ENCODE measurements around the gene SELPLG. TPM values are rescaled to one million over a fixed set of nuclear protein-coding genes. Genes with fewer than 3 reads are reported as not detected.
A peak's percentile ranks its signal among the peaks of the same experiment; 100 is the strongest.
"Not testable (repeated sequence)": the region's sequence is repeated elsewhere in the genome, so short reads cannot be mapped to it uniquely, and the experiment has no call there.

The SELPLG gene
- total RNA-seq, 2 donors from 2014 or later, result 2.5 to 4.4 TPM

- TF ChIP-seq, protein P1, sequence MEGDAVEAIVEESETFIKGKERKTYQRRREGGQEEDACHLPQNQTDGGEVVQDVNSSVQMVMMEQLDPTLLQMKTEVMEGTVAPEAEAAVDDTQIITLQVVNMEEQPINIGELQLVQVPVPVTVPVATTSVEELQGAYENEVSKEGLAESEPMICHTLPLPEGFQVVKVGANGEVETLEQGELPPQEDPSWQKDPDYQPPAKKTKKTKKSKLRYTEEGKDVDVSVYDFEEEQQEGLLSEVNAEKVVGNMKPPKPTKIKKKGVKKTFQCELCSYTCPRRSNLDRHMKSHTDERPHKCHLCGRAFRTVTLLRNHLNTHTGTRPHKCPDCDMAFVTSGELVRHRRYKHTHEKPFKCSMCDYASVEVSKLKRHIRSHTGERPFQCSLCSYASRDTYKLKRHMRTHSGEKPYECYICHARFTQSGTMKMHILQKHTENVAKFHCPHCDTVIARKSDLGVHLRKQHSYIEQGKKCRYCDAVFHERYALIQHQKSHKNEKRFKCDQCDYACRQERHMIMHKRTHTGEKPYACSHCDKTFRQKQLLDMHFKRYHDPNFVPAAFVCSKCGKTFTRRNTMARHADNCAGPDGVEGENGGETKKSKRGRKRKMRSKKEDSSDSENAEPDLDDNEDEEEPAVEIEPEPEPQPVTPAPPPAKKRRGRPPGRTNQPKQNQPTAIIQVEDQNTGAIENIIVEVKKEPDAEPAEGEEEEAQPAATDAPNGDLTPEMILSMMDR (IDR thresholded peaks at IDR 0.05), result no peak
- Histone ChIP-seq H3K4me3 (no peak overlapping the region), H3K36me3 (no peaks in the 10 kb centered on the region), H3K27ac (no peak overlapping the region), H3K9ac (ENCODE audit: low read depth in 2 of 2, low read length in 2 of 2) (no peak overlapping the region), H3K9me3 (no peaks in the 10 kb centered on the region), H3K27me3 (no peaks in the 10 kb centered on the region), H3K4me1 (peaks cover 7% of the 10 kb centered on the region)
- intact Hi-C loops (cut with DNase I), result loop anchor here (2.0 kb wide), 1 partner anchor 57 kb away; the partner anchor contains the start of gene ISCU
- no peak for DNase-seq
Observed at GRCh38 chr12:108619369-108620160, 14.1 kb downstream of the SELPLG start.

DNA sequence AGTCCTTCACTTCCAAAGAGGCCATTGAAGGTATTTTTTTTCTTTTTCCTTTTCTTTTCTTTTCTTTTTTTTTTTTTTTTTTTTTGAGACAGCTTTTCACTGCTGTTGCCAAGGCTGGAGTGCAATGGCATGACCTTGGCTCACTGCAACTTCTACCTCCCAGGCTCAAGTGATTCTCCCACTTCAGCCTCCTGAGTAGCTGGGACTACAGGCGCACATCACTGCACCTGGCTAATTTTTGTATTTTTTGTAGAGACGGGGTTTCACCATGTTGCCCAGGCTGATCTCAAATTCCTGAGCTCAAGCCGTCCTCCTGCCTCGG, 14.8 kb downstream of the SELPLG start:
- not testable (repeated sequence) for H3K27ac ChIP-seq; H3K9me3 ChIP-seq; H3K36me3 ChIP-seq; H3K4me3 ChIP-seq; H3K27me3 ChIP-seq; DNase-seq; H3K9ac ChIP-seq (ENCODE audit: low read depth in 2 of 2, low read length in 2 of 2); H3K4me1 ChIP-seq
- intact Hi-C loops (cut with DNase I), result loop anchor here (2.0 kb wide), 1 partner anchor 56 kb away; the partner anchor contains the start of gene ISCU

- Histone ChIP-seq H3K9ac (ENCODE audit: low read depth in 2 of 2, low read length in 2 of 2) (no peak overlapping the region), H3K27me3 (no peaks in the 10 kb centered on the region), H3K36me3 (no peaks in the 10 kb centered on the region), H3K27ac (peak overlapping the region; percentile 6), H3K4me1 (peaks cover 7% of the 10 kb centered on the region), H3K9me3 (no peaks in the 10 kb centered on the region), H3K4me3 (no peak overlapping the region)
- DNase-seq, result peak; percentile 81
- intact Hi-C loops (cut with DNase I), result loop anchor here (2.0 kb wide), 1 partner anchor 56 kb away; the partner anchor contains the start of gene ISCU
- TF ChIP-seq, protein P1 (IDR thresholded peaks at IDR 0.05), result peak; percentile 99
Observed at GRCh38 chr12:108618079-108618952, 15.4 kb downstream of the SELPLG start.

DNA sequence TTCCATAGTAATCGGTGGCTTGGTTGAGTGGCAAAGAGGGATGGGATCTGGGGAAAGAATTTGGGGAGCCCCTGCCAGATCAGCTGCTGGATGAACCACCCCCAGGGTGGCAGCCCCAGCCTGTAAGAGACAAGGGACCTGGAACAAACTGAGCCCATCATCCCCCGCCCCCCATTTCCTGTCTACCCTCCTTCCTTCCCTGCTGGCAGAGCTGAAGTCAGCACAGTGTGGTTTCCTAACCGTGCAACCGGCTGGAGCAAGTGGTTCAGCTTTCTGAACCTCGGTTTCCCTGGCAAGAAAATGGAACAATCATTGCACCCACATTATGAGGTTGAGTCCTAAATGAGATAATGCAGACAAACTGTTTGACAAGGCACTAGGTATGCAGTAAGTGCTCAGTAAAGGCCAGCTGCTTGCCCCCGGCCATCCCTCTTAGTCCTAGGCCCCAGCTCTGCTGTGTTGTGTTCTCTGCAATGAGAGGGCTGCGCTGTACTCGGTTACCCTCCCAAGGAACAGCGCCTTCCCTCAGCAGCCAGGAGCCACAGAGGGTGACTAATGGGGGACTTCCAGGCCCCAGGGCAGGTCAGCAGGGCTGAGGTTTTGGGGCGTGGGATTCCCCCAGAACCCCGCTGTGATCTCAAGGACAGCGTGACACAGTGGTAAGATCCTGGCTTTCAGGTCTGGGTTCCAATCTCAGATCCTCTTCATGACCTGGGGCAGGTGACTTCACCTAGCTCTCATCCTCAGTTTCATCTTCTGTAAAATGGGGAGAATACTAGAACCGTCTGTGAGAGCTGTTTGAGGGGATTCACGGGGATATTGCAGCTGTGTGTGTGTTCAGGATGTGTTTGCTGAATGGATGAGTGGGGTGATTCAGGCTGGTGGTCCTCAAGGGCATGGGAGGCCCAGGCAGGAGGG, 16.5 kb downstream of the SELPLG start:
- Histone ChIP-seq H3K9ac (ENCODE audit: low read depth in 2 of 2, low read length in 2 of 2) (no peak overlapping the region), H3K27me3 (no peaks in the 10 kb centered on the region), H3K4me1 (peaks cover 7% of the 10 kb centered on the region), H3K27ac (peak overlapping the region; percentile 6), H3K36me3 (no peaks in the 10 kb centered on the region), H3K9me3 (no peaks in the 10 kb centered on the region), H3K4me3 (no peak overlapping the region)
- TF ChIP-seq, protein P1 (IDR thresholded peaks at IDR 0.05), result no peak
- no peak for DNase-seq
- intact Hi-C loops (cut with DNase I), result no loop called here

DNA sequence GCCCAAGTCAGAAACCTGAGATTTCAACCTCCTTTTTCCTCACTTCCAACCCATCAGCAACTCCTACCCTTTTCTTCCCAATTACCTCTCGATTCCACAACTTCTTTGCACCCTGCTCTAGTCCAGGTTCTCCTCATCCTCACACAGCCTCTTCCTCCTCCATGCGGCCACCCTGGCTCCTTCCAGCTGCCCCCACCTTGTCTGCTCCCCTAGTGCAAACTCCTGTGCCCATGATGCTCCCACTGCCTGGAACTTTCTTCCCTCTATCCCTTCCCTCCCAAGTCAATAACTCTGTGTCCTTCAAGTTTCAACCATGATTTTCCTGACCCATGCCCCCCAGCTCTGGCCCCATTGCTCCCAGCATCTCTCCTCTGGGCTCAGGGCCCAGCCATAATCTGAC, 17.3 kb downstream of the SELPLG start:
- TF ChIP-seq, protein P1 (IDR thresholded peaks at IDR 0.05), result no peak
- Histone ChIP-seq H3K4me1 (peaks cover 7% of the 10 kb centered on the region), H3K4me3 (no peak overlapping the region), H3K9ac (ENCODE audit: low read depth in 2 of 2, low read length in 2 of 2) (no peak overlapping the region), H3K27me3 (no peaks in the 10 kb centered on the region), H3K36me3 (no peaks in the 10 kb centered on the region), H3K9me3 (no peaks in the 10 kb centered on the region), H3K27ac (no peak overlapping the region)
- intact Hi-C loops (cut with DNase I), result no loop called here
- no peak for DNase-seq

Data from colonic mucosa (tissue), 4 donors.